Kidney epithelial cell (primary cell): ENCODE data around the gene HS6ST3. TPM values are rescaled to one million over a fixed set of nuclear protein-coding genes. Genes with fewer than 3 reads are reported as not detected.

Experiments used
- DNase-seq: peaks from one replicate; pipeline ENCODE4 v3.0.0-alpha.2; 2010; ENCODE audit warnings: low read depth
- H3K27me3 ChIP-seq: 2 replicates; pipeline ENCODE4 v1.6.0; 2011; ENCODE audit warnings: low read length; ENCODE audit not compliant: control insufficient read depth, insufficient read depth
- H3K36me3 ChIP-seq: 2 replicates; pipeline ENCODE4 v1.5.1; 2011; ENCODE audit warnings: low read length; ENCODE audit not compliant: control insufficient read depth, insufficient read depth
- H3K4me3 ChIP-seq: 2 replicates; pipeline ENCODE4 v1.5.1; 2011; ENCODE audit warnings: low read depth, mild to moderate bottlenecking, control low read depth, low read length
- CTCF ChIP-seq: IDR thresholded peaks from 2 replicates; pipeline ENCODE4 v1.5.1; 2011; ENCODE audit warnings: mild to moderate bottlenecking, moderate library complexity, low read length, control low read depth, inconsistent platforms; ENCODE audit not compliant: insufficient read depth, poor library complexity, severe bottlenecking
- total RNA-seq: library from RNA; depleted of rRNA; stranded (reverse); fragments of >200 nt; gene quantifications from 2 replicates; pipeline ENCODE4 v1.2.3, GENCODE V29; 2015

The HS6ST3 gene
- total RNA-seq, 1 donor from 2014 or later = 0.38 TPM

- Histone ChIP-seq H3K4me3 (no peak overlapping the region), H3K27me3 (no peaks in the 10 kb centered on the region), H3K36me3 (no peaks in the 10 kb centered on the region)
- TF ChIP-seq CTCF = no peak
- no peak for DNase-seq
Measured at GRCh38 chr13:96680898-96681297, 591.0 kb downstream of the HS6ST3 start.

- no peak for TF ChIP-seq CTCF
- Histone ChIP-seq H3K36me3 (no peaks in the 10 kb centered on the region), H3K27me3 (no peaks in the 10 kb centered on the region)
Measured at GRCh38 chr13:96681766-96682165, 591.9 kb downstream of the HS6ST3 start.

GRCh38 chr13:96684469-96684868 is 594.6 kb downstream of the HS6ST3 start:
- Histone ChIP-seq H3K4me3 (no peak overlapping the region), H3K36me3 (no peaks in the 10 kb centered on the region), H3K27me3 (no peaks in the 10 kb centered on the region)
- DNase-seq = no peak
- no peak for TF ChIP-seq CTCF

More at GRCh38 chr13:96681766-96682165, 591.9 kb downstream of the HS6ST3 start:
- no peak for DNase-seq
- no peak overlapping the region for H3K4me3 ChIP-seq

GRCh38 chr13:96684907-96685306 is 595.0 kb downstream of the HS6ST3 start:
- Histone ChIP-seq H3K27me3 (no peaks in the 10 kb centered on the region), H3K36me3 (no peaks in the 10 kb centered on the region), H3K4me3 (no peak overlapping the region)
- no peak for TF ChIP-seq CTCF
- no peak for DNase-seq

GRCh38 chr13:96686286-96686685 is 596.4 kb downstream of the HS6ST3 start:
- no peak for TF ChIP-seq CTCF
- no peak for DNase-seq
- H3K36me3 ChIP-seq = no peaks in the 10 kb centered on the region
- H3K27me3 ChIP-seq = no peaks in the 10 kb centered on the region
- H3K4me3 ChIP-seq = no peak overlapping the region

- TF ChIP-seq CTCF = no peak
- no peaks in the 10 kb centered on the region for H3K36me3 ChIP-seq
- no peak for DNase-seq
- no peak overlapping the region for H3K4me3 ChIP-seq
- H3K27me3 ChIP-seq = no peaks in the 10 kb centered on the region
Measured at GRCh38 chr13:96687191-96687590, 597.3 kb downstream of the HS6ST3 start.
